IMR-90 (cell line): Measurements from ENCODE around the gene FAM78A.

Experiments used
- BHLHE40 ChIP-seq: fragments of 150-350 bp; IDR thresholded peaks from 2 replicates; pipeline ENCODE4 v1.6.1; 2016; ENCODE audit warnings: mild to moderate bottlenecking, low read depth, low read length
- CHD1 ChIP-seq: IDR thresholded peaks from 2 replicates; pipeline ENCODE4 v1.6.1; 2012; ENCODE audit warnings: low read depth, low read length, improper control_type of control experiment
- CTCF ChIP-seq: conservative IDR thresholded peaks from 2 replicates; pipeline ENCODE4 v1.5.1; 2012; ENCODE audit warnings: mild to moderate bottlenecking, low read depth, low read length, improper control_type of control experiment
- FOS ChIP-seq: fragments of 150-350 bp; IDR thresholded peaks from 2 replicates; pipeline ENCODE4 v1.6.1; 2016; ENCODE audit warnings: low read depth, low read length
- MAFK ChIP-seq: IDR thresholded peaks from 2 replicates; pipeline ENCODE4 v1.6.1; 2012; ENCODE audit warnings: low read depth, low read length, improper control_type of control experiment
- MAZ ChIP-seq: IDR thresholded peaks from 2 replicates; pipeline ENCODE4 v1.6.1; 2012; ENCODE audit warnings: low read depth, mild to moderate bottlenecking, low read length, improper control_type of control experiment, moderate library complexity, borderline replicate concordance
- MXI1 ChIP-seq: IDR thresholded peaks from 2 replicates; pipeline ENCODE4 v1.6.1; 2012; ENCODE audit warnings: low read depth, mild to moderate bottlenecking, low read length, moderate library complexity, borderline replicate concordance
- POLR2A ChIP-seq: IDR thresholded peaks from 2 replicates; pipeline ENCODE4 v1.6.1; 2012; ENCODE audit warnings: mild to moderate bottlenecking, low read depth, low read length
- RAD21 ChIP-seq: IDR thresholded peaks from 2 replicates; pipeline ENCODE4 v1.6.1; 2012; ENCODE audit warnings: low read length, improper control_type of control experiment
- RCOR1 ChIP-seq: IDR thresholded peaks from 2 replicates; pipeline ENCODE4 v1.6.1; 2012; ENCODE audit warnings: mild to moderate bottlenecking, low read length, improper control_type of control experiment; ENCODE audit not compliant: insufficient replicate concordance
- USF2 ChIP-seq: fragments of 150-350 bp; IDR thresholded peaks from 2 replicates; pipeline ENCODE4 v1.6.1; 2017; ENCODE audit warnings: mild to moderate bottlenecking, antibody characterized with exemption, low read length, low read depth

GRCh38 chr9:131255676-131256197 lies 20.6 kb downstream of the FAM78A start:
- TF ChIP-seq BHLHE40 (no peak), MAZ (no peak; the same call in 1 of the 2 replicates), RCOR1 (no peak), CTCF (no peak), MAFK (no peak), MXI1 (no peak), POLR2A (no peak), FOS (no peak), RAD21 (no peak), CHD1 (no peak), USF2 (no peak)
